ENCODE measurements around the gene COX8C.

DNA sequence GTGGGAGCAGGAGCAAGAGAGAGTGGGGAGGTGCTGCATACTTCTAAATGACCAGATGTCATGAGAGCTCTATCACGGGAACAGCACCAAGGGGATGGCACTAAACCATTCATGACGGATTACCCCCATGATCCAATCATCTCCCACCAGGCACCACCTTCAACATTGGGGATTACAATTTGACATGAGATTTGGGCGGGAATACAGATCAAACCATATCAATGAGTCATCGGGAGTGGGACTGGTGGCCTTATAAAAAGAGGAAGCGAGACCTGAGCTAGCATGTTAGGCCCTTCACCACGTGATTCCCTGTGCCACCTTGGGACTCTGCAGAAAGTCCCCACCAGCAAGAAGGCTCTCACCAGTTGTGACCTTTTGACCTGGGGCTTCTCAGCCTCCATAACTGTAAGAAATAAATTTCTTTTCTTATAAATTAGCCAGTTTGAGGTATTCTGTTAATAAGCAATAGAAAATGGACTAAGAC is 28.7 kb downstream of the COX8C start:
- TF ChIP-seq, protein P1, sequence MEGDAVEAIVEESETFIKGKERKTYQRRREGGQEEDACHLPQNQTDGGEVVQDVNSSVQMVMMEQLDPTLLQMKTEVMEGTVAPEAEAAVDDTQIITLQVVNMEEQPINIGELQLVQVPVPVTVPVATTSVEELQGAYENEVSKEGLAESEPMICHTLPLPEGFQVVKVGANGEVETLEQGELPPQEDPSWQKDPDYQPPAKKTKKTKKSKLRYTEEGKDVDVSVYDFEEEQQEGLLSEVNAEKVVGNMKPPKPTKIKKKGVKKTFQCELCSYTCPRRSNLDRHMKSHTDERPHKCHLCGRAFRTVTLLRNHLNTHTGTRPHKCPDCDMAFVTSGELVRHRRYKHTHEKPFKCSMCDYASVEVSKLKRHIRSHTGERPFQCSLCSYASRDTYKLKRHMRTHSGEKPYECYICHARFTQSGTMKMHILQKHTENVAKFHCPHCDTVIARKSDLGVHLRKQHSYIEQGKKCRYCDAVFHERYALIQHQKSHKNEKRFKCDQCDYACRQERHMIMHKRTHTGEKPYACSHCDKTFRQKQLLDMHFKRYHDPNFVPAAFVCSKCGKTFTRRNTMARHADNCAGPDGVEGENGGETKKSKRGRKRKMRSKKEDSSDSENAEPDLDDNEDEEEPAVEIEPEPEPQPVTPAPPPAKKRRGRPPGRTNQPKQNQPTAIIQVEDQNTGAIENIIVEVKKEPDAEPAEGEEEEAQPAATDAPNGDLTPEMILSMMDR (IDR thresholded peaks at IDR 0.05), result no peak
- TF ChIP-seq ZFX (IDR thresholded peaks at IDR 0.05; ENCODE audit: borderline replicate concordance), result no peak

Measured in 22Rv1 (cell line).